GM19025 (cell line): ENCODE measurements around the gene ZNF438.

Experiments
- ATAC-seq: cut with Tn5 transposase; IDR thresholded peaks from one replicate; pipeline ENCODE4 v1.9.1; 2021; ENCODE audit warnings: mild to moderate bottlenecking, low read depth, moderate library complexity; ENCODE audit not compliant: unreplicated experiment

The ZNF438 gene

DNA sequence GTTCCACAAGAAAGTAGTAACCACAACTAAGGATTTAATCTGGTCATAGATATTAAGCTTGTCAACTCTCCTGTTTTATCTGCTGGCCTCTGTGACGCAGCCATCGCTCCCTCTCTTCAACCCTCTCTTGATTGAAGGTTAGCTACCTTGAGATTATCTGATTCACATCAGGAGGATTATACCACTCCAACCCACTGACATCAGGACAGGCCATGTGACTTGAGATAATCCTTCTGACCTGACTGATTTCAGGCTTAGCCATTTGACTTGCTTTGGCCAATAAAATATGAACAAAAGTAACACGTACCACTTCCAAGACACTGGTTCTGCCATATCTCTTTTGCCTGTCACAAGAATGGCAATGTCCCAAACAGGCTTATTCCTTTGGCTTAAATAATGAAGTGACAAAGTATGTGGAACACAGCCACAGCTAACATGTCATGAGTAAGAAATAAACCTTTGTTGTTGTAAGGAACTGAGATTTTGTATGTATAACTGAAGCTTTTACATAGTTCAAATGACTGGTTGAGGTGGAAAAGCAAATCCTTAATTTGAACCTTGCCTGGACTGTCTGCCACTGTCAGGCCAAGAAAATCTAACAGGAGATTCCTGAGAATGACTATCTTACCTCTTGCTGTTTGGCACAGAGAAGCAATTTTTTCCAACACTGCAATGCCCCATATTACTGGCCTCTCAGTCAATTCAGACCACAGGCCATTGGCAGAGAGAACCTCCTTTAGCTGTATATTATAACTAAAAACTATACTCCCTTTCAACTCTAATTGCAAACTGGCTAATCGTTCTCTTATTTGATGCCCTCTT is 13.9 kb downstream of the ZNF438 start:
- ATAC-seq = no peak

GRCh38 chr10:31014161-31014875 is 17.3 kb downstream of the ZNF438 start:
- no peak for ATAC-seq

GRCh38 chr10:31013331-31013730 is 18.3 kb downstream of the ZNF438 start:
- ATAC-seq = no peak

GRCh38 chr10:31011665-31012022 is 20.0 kb downstream of the ZNF438 start:
- ATAC-seq = no peak

DNA sequence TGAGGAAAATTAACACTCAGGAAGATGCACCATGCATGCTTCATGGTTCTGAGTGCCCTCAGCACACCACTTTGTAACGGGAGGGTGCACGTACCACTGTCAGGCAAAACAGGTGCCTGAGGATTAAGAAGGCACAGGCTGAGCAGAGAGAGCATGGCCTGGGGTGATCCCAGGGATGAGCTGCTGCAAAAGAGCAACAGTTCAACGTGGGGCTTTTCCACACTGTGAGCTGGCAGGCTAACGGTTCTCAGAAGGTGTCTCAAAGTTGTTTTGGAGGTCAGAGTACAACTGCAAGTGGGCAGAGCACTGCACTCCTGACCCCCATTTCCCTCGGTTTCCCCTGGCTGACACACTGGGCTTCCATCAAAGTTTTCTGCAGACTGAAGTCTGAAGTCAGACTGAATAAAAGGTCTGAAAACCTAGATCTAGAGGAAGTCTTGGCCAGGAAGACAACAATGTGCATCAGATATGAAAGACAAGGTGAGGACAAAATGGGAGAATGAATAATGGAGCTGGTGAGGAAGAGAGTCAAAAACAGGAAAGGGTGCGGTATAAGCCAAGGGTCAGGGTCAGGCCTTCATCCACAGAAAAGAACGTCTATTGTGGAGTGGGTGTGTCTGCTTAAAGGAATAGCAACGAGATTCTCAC is 20.5 kb downstream of the ZNF438 start:
- no peak for ATAC-seq

- no peak for ATAC-seq
Observed at GRCh38 chr10:31010062-31010461, 21.6 kb downstream of the ZNF438 start.

- no peak for ATAC-seq
Observed at GRCh38 chr10:31005895-31006294, 25.8 kb downstream of the ZNF438 start.

DNA sequence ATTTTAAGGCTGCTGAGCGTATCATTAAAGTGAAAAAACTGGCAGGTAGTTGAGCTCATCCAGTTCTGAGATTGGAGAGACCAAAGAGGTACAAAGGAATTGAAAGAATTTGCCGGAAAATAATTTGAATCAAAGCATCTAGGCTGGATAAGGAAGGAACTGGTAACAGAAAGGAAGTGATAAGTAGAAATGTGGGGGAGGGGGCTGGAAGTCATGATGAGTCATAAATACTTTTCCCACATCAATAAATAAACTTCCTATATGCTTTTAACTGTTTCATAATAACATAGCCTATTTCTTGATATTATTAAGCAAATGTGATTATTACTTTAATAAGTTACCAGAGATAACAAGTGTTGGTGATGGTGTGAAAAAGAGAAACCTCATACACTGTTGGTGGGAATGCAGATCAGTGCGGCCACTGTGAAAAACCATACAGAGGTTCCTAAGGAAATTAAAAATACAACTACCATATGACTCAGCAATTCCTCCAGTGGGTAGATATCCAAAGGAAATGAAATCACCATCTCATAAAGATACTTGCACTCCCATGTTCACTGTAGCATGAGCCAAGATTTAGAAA is 27.0 kb downstream of the ZNF438 start:
- no peak for ATAC-seq

- no peak for ATAC-seq
Observed at GRCh38 chr10:31001740-31002139, 29.9 kb downstream of the ZNF438 start.

DNA sequence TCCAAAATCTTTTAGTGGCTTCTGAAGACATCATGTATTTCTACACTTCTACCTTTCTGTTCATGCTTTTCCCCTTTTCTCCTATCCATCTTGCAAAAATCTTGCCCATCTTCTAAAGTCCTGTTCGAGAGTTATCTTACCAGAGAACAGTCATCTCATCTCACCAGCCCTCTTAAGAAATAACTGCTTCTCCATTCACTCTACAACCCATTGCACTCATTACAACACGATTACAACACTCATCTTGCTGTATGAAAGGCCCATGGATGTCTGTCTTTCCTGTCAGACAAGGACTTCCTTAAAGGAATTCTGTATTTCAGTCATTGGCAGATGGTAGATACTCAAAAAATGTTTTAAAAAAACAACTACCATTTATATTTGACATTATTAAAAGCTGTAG is 30.8 kb downstream of the ZNF438 start:
- no peak for ATAC-seq

- no peak for ATAC-seq
Observed at GRCh38 chr10:31000071-31000782, 31.4 kb downstream of the ZNF438 start.

DNA sequence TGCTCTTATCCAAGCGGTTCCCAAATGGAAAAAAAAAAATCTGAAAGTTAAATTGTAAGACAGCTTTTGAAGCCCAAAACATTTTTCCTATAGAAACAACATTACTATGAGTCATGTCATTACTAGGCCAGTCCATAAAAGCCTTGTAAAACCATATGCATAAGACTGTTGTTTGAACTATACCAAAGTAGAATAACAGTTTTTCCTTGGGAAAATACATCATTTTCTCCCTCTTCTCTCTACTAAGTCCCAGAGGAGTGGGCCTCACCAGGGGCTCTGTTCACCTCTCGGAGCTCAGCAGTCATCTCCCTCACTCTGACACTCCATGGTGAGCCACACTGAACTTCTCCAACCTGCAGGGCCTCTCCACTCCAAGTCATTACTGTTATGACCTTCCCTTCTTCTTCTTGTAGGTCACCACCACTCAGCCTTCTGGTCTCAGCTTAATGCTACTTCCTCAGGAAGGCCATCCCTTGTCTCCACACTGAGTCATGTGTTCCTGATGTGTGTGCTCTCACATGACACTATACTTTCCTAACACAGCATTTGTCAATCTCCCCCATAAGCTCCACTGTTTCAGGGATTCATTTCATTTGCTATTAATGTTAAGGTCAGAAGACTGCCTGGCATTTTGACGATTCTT is 32.5 kb downstream of the ZNF438 start:
- ATAC-seq = no peak

DNA sequence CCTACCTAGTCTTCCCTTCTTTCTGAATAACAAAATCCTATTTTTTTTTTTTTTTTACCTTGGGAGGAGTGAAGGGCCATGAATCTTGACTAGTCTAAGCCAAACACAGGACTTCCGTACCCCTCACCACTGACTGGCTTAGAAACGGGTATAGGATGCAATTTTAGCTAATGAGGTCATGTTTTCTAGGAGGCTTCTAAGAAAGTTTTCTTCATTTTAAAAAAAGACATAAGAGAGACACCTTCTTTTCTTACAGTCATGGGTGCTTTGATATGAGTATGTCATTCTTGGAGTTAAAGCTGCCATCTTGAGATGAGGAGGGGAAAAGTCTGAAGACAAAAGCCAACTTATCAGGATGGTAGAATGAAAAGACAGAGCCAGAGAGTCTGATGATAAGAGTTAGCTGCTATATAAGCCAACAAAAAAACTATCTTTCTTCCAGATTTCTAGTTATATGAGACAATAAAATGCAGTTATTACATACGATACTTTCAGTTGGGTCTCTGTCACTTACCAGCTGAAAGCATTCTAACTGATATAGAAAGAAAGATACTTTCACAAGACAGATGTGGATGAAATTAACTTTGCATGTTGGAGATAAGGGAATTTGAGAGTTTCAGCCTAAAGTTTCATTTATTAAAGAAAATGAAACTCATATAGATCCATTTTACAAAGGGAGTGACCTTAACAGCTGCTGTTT is 34.0 kb downstream of the ZNF438 start:
- ATAC-seq = no peak

DNA sequence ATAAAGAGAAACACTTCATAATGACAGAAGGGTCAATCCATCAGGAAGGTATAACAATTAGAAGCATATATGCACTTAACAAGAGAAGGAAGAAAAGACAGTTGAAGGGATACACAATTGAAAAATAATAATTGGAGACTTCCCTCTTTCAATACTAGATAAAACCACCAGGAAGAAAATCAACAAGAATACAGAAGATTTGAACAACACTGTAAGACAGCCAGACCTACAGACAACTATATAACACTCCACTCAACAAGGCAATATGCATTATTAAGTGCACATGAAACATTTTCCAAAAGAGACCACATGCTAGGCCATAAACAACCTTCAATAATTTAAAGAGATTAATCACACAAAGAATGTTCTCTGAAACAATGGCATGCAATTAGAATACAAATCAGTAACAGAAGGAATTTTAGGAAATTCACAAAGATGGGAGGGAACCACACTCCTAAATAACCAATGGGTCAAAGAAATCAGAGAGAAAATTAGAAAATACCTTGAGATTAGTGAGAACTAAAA is 35.1 kb downstream of the ZNF438 start:
- no peak for ATAC-seq

GRCh38 chr10:30995081-30995770 is 36.4 kb downstream of the ZNF438 start:
- ATAC-seq = no peak

GRCh38 chr10:30993155-30993554 is 38.5 kb downstream of the ZNF438 start:
- no peak for ATAC-seq

DNA sequence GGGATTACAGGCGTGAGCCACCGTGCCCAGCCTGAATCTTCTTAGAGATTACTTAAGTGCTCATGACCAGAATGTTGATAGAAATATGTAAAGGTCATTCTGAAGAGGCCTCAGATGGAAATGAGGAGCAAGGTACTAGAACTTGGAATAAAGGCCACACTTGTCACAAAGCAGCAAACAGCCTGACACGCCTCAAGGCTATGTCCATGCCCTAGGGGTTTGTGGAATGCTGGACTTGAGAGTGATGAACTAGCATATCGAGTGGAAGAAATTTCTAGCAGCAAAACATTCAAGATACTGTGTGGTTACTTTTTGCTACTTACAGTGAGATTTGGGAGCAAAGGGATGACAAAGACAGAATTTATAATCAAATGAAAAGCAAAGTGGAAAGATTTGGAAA is 39.0 kb downstream of the ZNF438 start:
- no peak for ATAC-seq

- no peak for ATAC-seq
Observed at GRCh38 chr10:30991647-30992011, 40.0 kb downstream of the ZNF438 start.
